T1000 (cell line): Measurements from ENCODE around the gene ARFRP1.

Experiments
- DNase-seq: peaks from one replicate; lab custom pipeline; 2025; ENCODE audit warnings: mixed read lengths; lab: John Stamatoyannopoulos, UW

The ARFRP1 gene

DNA sequence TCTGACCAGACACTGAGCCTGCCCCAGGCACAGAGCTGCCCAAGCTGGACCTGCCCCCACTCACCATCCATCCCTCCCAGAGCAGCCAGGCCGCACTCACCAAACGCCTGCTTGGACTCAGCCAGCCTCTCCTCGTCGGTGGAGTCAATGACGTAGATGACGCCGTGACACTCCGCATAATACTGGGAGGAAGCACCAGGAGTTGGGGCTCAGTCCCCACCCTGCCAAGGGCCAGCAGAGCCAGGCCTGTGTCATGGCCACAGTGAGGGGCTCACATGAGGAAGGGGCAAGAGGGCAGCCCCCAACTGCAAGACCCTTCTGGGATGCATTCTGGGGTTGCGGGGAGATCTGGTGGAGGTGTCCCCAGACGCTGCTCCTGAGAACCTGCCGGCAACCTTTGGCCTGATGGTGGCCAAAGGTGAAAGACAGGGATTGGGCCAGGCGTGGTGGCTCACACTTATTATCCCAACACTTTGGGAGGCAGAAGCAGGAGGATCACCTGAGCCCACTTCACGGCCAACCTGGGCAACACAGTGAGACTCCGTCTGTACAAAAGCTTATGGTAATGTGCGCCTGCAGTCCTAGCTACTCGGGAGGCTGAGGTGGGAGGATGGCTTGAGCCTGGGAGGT lies 5.6 kb downstream of the ARFRP1 start:
- no peak for DNase-seq

DNA sequence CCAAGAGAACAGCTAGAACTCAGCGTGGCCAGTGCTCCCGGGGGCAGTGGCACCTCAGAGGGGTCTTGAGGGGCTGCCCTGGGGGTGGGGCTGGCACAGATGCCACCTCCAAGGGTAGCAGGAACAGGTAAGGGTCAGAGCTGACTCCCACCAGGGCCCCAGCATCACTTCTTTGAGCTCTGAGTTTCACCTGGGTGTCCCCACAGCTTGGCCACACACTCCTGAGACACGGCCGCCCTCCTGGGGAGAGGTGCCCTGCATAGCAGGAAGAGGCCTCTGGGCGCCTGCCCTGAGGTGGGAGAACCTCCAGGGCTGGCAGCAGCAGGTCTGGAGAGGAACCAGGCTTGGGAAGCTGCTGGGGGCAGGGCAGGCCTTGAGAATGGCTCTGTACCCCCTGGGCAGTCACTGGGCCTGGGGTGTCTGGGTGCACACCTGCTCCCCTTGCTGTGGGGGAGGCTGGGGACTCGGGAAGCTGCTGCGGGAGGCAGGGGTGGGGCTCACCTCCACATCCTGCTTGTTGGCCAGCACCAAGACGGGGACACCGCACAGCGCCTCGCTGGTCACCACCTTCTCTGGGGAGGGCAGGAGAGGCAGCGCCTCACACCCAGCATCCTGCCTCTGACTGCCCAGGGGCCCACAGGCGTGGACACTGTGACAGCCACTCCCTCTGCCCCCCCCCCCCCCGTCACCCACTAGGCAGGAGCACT lies 6.3 kb downstream of the ARFRP1 start:
- DNase-seq = no peak

DNA sequence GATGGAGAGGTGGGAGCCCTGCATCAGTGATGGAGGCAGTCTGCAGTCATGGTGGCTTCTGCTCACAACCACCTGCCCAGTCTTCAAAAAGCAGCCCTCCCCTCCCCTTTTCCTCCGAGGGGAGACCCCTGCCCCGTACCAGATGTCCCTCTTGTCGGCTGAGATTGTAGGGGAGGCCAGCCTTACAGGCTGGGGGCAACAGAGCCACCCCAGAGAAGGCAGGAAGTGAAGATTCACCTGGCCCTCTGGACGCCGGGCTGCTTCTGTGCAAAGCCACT lies 6.8 kb downstream of the ARFRP1 start:
- no peak for DNase-seq

DNA sequence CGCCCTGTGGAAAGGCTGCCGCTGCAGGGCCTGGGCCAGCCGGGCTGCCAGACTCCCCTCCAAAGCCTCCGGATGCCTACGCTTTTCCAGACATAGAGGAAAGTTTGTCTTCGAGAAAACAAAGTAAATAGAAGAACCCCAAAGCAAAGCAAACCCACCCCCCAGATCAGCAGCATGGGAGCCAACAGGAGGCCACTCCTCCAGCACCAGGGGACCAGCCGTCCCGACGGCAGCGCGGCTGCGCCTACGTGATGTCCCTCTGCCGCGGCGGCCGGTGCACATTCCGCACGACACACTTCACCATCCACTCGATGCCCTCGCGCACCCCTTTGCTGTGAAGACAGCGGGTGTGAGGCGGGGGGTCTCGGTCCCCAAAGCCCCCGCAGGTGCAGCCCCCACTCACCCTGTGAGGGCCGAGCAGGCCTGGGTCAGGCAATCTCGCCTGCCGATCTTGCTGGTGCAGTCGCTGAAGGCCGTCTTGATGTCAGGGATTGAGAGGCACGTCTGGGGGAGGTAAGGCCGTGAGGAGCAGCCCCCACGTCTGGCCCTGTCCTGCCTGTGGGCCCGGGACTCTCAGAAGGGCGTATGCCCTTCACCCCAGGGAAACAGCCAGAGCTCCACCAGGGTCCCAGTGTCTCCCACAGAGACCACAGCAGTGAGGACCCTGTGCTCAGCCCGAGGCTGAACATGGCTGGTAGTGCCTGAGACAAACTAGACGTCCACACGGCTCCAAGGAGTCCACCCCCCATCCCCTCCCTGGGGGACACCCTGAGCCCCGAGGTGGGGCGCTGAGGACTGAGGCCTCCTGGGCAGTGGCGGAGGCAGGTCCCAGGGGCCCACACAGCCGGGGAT lies 7.4 kb downstream of the ARFRP1 start:
- no peak for DNase-seq

DNA sequence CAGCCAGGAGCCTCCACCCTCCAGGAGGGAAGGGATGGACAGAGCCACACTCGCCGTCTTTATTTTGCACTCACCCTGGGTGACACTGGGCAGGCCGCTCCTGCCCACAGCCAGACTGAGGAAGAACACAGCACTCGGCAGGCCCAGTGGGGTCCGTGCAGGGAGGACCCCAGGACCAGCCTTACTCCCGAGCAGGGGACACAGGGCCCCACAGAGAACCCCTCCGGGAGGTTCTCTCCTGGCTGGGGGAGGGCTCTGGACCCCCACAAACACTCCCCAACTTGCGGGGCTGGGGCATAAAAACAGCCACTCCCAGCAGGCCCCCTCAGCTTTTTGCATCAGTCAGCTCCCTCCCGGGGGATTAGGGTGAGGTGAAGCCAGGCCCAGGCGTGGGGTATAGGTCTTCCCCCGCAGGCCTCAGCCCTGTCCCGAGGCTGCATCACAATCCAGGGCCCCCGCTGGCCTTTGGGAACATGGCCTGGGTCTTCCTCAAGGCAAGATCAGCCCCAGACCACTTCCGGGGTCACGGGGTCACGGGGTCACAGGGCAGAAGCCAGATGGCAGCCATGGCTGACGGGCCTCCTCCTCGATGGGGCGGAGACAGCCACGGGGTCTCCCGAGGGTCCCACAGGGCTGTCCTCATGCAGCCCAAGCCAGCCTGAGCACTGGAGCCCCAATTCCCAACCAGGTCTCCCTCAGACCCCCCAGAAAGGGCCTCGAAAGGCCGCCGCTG lies 8.1 kb downstream of the ARFRP1 start:
- no peak for DNase-seq

DNA sequence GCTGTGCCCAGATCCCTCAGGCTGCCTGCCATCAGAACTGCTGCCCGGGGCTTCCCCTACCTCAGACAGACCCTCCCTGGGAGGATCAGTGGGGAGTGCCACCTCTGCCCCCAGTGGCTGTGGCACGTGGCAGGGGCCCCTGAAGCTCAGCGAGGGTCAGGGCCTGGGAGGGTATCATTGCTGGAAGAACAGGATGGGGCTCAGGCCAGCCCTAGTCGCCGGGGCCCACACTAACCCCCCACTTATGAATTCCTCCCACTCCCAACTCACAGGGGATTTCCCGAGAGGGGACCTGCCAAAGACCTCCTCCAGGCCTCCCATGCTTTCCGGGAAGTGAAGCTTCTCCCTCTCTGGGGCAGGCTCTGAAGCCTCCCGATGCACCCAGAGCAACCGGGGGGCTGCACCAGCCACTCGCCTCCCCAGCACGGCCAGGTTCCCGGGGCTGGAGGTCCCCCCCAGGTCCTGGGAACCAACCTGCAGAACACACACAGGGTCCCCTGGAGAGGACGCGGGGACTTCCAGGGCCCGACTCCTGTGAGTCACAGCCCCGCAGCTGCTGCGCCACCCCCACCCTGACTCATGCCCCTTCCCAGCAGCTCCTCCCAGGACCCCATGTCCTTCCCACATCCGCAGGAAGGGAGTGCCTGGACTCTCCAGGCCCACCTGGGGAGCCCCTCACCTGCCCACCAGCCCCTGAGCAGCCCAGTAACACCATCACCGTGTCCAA lies 8.9 kb downstream of the ARFRP1 start:
- peak; percentile 61 for DNase-seq

DNA sequence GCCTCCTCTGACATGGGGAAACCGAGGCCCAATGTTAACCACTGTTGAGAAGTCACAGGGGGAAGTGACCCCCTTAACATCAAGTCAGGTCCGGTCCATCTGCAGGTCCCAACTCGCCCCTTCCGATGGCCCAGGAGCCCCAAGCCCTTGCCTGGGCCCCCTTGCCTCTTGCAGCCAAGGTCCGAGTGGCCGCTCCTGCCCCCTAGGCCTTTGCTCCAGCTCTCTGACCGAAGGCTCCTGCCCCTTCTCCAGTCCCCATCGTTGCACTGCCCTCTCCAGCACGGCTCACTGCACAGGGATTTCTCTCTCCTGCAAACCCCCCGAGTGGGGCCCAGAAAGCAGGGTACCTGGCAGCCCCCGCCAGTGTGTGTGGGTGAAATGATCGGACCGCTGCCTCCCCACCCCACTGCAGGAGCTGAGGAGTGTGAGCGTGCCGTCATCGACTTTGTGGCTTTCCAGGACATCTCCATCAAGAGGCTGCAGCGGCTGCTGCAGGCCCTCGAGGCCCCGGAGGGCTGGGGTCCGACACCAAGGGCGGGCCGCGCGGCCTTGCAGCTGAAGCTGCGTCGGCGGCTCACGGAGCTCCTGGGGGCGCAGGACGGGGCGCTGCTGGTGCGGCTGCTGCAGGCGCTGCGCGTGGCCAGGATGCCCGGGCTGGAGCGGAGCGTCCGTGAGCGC lies 9.8 kb downstream of the ARFRP1 start:
- DNase-seq = no peak

DNA sequence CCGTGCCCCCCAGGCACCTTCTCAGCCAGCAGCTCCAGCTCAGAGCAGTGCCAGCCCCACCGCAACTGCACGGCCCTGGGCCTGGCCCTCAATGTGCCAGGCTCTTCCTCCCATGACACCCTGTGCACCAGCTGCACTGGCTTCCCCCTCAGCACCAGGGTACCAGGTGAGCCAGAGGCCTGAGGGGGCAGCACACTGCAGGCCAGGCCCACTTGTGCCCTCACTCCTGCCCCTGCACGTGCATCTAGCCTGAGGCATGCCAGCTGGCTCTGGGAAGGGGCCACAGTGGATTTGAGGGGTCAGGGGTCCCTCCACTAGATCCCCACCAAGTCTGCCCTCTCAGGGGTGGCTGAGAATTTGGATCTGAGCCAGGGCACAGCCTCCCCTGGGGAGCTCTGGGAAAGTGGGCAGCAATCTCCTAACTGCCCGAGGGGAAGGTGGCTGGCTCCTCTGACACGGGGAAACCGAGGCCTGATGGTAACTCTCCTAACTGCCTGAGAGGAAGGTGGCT lies 10.4 kb downstream of the ARFRP1 start:
- no peak for DNase-seq

DNA sequence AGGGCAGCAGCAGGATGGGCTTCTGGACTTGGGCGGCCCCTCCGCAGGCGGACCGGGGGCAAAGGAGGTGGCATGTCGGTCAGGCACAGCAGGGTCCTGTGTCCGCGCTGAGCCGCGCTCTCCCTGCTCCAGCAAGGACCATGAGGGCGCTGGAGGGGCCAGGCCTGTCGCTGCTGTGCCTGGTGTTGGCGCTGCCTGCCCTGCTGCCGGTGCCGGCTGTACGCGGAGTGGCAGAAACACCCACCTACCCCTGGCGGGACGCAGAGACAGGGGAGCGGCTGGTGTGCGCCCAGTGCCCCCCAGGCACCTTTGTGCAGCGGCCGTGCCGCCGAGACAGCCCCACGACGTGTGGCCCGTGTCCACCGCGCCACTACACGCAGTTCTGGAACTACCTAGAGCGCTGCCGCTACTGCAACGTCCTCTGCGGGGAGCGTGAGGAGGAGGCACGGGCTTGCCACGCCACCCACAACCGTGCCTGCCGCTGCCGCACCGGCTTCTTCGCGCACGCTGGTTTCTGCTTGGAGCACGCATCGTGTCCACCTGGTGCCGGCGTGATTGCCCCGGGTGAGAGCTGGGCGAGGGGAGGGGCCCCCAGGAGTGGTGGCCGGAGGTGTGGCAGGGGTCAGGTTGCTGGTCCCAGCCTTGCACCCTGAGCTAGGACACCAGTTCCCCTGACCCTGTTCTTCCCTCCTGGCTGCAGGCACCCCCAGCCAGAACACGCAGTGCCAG lies 11.0 kb downstream of the ARFRP1 start, which contains the start of gene TNFRSF6B:
Gene TNFRSF6B, plus strand, starts transcription at position 25 of the 729 bp plus-strand sequence. Its CDS starts 116 bp downstream, at position 141.
- DNase-seq = no peak

DNA sequence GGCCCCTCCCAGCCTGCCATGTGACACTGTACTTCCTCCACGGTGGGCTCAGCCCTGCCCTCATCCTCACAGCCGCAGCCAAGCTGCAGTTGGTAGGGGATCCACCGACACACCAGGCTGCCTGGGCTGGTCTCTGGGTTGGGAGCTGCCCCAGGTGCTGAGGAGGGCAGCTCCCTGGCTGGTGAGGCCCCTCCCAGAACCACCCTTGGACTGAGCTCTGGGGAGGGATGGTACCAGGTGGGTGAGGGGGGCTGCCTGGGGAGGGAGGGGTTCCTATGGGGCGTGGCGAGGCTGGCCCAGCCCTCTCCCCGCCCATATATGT lies 11.5 kb downstream of the ARFRP1 start:
- DNase-seq = no peak

DNA sequence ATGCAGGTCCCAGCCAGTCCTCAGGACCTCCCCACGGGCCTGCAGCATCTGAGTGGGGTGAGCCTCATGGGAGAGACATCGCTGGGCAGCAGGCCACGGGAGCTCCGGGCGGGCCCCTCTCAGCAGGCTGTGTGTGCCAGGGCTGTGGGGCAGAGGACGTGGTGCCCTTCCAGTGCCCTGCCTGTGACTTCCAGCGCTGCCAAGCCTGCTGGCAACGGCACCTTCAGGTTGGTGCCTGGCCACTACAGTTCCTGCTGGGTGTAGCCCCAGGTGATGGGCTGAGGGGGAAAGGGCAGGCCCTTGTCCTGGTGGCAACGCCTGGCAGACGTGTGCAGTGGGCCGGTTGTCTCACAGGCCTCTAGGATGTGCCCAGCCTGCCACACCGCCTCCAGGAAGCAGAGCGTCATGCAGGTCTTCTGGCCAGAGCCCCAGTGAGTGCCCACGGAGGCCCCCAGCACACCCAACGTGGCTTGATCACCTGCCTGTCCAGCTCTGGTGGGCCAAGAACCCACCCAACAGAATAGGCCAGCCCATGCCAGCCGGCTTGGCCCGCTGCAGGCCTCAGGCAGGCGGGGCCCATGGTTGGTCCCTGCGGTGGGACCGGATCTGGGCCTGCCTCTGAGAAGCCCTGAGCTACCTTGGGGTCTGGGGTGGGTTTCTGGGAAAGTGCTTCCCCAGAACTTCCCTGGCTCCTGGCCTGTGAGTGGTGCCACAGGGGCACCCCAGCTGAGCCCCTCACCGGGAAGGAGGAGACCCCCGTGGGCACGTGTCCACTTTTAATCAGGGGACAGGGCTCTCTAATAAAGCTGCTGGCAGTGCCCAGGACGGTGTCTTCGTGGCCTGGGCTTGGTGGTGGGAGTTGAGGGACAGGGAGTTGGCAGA lies 12.1 kb downstream of the ARFRP1 start:
- DNase-seq = no peak

DNA sequence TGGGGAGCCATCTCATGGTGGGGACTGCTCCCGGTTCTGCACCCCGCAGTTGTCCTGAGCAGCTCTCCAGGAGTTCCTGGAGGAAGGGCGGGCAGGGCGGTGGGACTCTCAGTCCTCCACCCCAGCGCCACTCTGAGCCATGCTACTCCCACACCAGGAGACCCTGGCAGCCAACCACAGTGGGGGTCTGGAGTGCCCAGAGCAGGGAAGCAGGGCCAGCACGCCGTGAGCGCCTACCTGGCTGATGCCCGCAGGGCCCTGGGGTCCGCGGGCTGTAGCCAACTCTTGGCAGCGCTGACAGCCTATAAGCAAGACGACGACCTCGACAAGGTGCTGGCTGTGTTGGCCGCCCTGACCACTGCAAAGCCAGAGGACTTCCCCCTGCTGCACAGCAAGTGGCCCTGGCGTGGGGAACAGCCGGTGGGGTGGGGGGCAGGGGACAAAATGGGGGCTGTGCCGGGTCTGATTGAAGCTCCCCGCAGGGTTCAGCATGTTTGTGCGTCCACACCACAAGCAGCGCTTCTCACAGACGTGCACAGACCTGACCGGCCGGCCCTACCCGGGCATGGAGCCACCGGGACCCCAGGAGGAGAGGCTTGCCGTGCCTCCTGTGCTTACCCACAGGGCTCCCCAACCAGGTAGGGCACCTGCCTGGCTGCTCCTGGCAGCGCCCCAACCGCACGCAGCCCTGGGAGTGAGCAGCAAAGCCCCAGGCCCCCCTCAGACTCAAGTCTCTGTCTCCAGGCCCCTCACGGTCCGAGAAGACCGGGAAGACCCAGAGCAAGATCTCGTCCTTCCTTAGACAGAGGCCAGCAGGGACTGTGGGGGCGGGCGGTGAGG lies 13.0 kb downstream of the ARFRP1 start:
- DNase-seq = no peak

DNA sequence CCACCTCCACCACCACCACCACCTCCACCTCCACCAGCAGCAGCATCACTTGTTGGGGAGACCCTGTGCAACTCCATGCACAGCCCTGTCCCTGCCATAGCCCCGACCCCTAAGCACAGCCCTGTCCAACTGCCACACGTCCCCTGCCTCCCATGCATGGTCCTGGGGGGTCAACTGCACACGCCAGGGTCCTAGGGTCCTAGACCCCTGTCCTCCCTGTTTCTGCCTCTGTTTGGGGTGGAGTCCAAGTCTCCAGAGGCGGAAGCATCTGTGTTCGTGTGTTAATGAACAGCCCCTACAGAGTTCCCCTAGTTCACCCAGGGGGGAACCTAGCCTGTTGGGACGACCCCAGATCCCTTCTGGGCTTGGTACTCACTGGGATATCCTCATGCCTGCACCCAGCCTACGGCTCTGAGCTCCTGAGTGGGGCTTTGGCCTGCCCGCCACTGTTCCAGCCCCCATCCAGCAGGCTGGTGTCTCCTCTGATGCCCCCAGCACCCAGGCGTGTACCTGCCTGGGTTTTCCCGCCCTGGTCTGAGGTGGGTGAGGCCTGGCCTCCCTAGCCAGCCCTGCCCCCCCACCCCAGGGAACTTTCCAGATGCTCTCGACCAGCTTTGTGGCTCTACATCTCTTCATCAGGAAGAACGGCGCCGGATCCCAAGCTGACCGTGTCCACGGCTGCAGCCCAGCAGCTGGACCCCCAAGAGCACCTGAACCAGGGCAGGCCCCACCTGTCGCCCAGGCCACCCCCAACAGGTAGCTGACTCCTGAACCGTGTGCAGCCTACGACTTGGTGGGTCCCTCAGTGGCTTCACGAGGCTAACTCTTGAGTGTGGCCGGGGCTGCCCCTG lies 13.8 kb downstream of the ARFRP1 start:
- DNase-seq = no peak

DNA sequence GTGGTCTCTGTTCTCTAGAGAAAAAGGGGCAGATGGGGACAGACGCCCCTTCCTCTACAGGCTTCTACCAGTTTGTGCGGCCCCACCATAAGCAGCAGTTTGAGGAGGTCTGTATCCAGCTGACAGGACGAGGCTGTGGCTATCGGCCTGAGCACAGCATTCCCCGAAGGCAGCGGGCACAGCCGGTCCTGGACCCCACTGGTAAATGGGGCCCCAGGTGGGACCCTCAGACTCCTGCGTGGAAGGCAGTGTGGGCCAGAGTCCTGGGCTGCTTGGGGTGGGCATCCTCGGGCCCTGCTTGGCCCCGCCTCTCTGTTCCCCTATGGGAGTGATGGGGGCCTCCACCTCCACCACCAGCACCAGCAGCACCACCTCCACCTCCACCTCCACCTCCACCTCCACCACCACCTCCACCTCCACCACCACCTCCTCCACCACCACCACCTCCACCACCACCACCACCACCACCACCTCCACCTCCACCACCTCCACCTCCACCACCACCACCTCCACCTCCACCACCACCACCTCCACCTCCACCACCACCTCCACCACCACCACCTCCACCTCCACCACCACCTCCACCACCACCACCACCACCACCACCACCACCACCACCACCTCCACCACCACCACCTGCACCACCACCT lies 14.6 kb downstream of the ARFRP1 start:
- DNase-seq = no peak

DNA sequence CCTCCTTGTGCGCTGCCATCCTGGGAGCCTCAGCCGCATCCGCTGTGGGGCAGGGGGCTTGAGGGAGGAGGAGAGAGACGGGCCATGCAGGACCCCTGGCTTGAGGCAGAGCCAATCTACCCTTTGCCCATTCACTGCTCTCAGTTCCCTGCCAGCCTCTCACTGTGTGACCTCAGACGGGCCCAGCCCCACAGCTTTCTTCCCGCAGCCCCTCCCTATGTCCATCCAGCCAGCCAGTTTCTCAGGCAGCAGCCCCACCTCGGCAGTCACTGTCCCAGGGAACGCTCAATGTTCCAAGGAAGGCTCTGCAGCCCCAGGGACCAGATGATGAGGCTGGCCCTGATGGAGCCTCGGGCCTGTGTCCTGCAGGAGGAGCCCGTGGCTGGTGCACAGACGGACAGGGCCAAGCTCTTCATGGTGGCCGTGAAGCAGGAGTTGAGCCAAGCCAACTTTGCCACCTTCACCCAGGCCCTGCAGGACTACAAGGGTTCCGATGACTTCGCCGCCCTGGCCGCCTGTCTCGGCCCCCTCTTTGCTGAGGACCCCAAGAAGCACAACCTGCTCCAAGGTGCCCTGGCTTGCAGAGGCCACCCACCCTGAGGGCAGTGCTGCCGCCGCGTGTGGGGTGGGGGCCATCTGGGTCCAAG lies 15.2 kb downstream of the ARFRP1 start:
- no peak for DNase-seq

DNA sequence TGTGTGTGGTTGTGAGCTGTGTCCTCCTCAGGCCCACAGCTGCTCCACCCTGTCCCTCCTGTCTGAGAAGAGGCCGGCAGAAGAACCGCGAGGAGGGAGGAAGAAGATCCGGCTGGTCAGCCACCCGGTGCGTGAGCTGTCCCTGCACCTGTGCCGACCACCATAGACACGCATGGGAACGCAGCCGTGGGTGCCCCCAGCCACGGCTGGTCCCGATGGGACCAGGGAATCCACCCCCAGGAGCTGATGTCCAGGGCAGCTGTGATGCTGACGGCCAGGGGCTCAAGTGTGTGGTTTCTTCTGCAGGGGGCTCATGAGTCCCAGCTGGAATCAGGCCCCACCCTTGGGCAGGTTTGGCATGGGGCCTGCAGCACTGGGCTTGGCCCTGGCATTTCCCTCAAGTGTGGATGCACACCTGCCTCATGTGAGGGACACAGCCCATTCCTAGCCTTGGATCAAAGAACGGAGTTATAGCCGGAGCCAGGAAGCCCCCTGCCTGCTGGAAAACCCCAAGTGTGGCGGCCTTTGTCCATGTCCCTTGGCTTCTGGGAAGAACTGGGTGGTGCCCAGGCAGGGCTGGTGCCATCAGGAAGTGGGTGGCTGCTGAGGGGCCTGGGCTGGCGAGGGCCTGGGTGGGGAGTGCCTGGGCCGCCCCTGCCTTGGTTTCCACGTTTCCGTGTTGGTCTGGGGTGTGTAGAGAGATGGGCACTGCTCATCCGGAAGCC lies 15.9 kb downstream of the ARFRP1 start:
- DNase-seq = no peak
